Measurements from ENCODE around the gene KCNH3.

- TF ChIP-seq, protein P1, sequence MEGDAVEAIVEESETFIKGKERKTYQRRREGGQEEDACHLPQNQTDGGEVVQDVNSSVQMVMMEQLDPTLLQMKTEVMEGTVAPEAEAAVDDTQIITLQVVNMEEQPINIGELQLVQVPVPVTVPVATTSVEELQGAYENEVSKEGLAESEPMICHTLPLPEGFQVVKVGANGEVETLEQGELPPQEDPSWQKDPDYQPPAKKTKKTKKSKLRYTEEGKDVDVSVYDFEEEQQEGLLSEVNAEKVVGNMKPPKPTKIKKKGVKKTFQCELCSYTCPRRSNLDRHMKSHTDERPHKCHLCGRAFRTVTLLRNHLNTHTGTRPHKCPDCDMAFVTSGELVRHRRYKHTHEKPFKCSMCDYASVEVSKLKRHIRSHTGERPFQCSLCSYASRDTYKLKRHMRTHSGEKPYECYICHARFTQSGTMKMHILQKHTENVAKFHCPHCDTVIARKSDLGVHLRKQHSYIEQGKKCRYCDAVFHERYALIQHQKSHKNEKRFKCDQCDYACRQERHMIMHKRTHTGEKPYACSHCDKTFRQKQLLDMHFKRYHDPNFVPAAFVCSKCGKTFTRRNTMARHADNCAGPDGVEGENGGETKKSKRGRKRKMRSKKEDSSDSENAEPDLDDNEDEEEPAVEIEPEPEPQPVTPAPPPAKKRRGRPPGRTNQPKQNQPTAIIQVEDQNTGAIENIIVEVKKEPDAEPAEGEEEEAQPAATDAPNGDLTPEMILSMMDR (IDR thresholded peaks at IDR 0.05; ENCODE audit: extremely low read depth in 1 of 2, insufficient read depth in 1 of 2, low read depth in 1 of 2, low read length in 2 of 2) = no peak
- TF ChIP-seq POLR2A (IDR thresholded peaks at IDR 0.05; ENCODE audit: low read depth, low read length) (no peak), JUN (IDR thresholded peaks at IDR 0.05; ENCODE audit: borderline replicate concordance, insufficient read depth, insufficient read length, low read depth) (no peak), POLR2AphosphoS5 (IDR thresholded peaks at IDR 0.05; ENCODE audit: insufficient read depth, low read depth, low read length) (no peak), EZH2 (IDR thresholded peaks at IDR 0.05; ENCODE audit: borderline replicate concordance, low read depth, low read length, severe bottlenecking) (no peak), FOS (IDR thresholded peaks at IDR 0.05; ENCODE audit: borderline replicate concordance, insufficient read depth, low read length) (no peak), MYC (IDR thresholded peaks at IDR 0.05; ENCODE audit: low read depth, low read length) (no peak), GATA2 (IDR thresholded peaks at IDR 0.05; ENCODE audit: insufficient read depth, insufficient read length, low read depth, low read length) (no peak)
- TF ChIP-seq, protein P2, sequence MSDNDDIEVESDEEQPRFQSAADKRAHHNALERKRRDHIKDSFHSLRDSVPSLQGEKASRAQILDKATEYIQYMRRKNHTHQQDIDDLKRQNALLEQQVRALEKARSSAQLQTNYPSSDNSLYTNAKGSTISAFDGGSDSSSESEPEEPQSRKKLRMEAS (IDR thresholded peaks at IDR 0.05; ENCODE audit: insufficient read depth, insufficient read length) = no peak
Measured at GRCh38 chr12:49546481-49546880, 7.7 kb downstream of the KCNH3 start.

All from endothelial cell of umbilical vein (primary cell).